22Rv1 (cell line): Measurements from ENCODE around the gene DND1.

Source experiments
- ZFX ChIP-seq: fragments of 450-650 bp; IDR thresholded peaks from 2 replicates; pipeline ENCODE4 v1.6.1; 2017; ENCODE audit warnings: antibody characterized with exemption, borderline replicate concordance
- TF ChIP-seq, protein P1 (sequence below): fragments of 450-650 bp; IDR thresholded peaks from 2 replicates; pipeline ENCODE4 v1.5.1; 2017; ENCODE audit warnings: mild to moderate bottlenecking

DNA sequence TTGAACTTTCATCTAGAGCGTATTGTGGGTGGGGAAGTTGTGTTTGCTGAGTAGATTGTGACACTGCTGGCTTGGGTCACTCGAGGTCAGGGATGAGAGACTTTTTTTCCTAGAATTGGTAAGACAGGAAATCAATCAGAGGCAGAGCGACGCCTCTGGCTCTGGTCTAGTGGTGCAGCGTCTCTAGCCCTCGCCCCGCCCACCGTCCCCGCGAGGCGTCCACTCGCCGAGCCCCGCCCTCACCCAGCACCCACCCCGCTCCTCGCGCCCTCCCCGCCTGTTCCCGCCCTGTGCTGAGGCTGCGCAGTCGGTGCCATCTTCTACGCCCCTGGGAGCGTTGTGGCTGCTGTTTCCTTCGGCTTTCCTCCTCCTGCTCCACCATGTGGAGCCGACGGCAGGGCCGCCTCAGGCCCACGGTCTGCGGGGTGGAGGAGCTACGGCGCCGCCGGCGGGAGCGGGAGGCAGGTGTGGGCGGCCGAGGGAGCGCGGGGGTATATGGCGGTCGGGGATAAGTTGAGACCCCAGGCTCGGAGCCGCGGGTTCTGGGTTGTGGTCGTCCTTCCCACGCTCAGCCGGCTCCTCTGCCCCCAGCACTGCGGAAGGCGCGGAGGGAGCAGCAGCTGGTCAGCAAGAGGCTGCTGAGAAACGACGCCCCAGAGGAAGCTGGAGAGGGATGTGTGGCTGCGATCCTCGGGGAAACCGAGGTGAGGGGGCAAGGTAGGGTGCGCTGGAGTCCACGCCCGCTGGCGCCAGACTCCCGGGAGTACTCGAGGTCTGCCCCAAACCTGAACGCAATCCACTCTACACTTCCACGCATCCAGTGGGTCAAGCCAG, 34.0 kb downstream of the DND1 start, which contains the start of gene TMCO6:
- TF ChIP-seq, protein P1, sequence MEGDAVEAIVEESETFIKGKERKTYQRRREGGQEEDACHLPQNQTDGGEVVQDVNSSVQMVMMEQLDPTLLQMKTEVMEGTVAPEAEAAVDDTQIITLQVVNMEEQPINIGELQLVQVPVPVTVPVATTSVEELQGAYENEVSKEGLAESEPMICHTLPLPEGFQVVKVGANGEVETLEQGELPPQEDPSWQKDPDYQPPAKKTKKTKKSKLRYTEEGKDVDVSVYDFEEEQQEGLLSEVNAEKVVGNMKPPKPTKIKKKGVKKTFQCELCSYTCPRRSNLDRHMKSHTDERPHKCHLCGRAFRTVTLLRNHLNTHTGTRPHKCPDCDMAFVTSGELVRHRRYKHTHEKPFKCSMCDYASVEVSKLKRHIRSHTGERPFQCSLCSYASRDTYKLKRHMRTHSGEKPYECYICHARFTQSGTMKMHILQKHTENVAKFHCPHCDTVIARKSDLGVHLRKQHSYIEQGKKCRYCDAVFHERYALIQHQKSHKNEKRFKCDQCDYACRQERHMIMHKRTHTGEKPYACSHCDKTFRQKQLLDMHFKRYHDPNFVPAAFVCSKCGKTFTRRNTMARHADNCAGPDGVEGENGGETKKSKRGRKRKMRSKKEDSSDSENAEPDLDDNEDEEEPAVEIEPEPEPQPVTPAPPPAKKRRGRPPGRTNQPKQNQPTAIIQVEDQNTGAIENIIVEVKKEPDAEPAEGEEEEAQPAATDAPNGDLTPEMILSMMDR = peak; percentile 82
- no peak for TF ChIP-seq ZFX
